Stimulated activated naive CD8-positive, alpha-beta T cell treated with anti-CD3 and anti-CD28 coated beads, Interleukin-15, amount 100 ng/mL, for 72 hours (primary cell): Measurements from ENCODE around the gene DNPH1.

Source experiments
- ATAC-seq: fragments of 150-1000 bp; cut with Tn5 transposase; 2 replicates; pipeline ENCODE4 v1.10.0; 2021; ENCODE audit warnings: mild to moderate bottlenecking, moderate library complexity
- DNase-seq, 2 donors: peaks; one replicate each; pipeline ENCODE4 v3.0.0; 2021 to 2022
- H3K27ac Mint-ChIP-seq, 2 donors: one replicate each; pipeline ENCODE4 v1.8.0; 2022; ENCODE audit warnings: mild to moderate bottlenecking in 2 of 2, mixed read lengths in 2 of 2, moderate library complexity in 2 of 2
- H3K27me3 Mint-ChIP-seq: one replicate; pipeline ENCODE4 v1.8.0; 2022; ENCODE audit warnings: mixed read lengths
- H3K4me1 Mint-ChIP-seq: one replicate; pipeline ENCODE4 v1.8.0; 2022; ENCODE audit warnings: mild to moderate bottlenecking, mixed read lengths
- H3K4me3 Mint-ChIP-seq, 2 donors: one replicate each; pipeline ENCODE4 v1.8.0; 2022; ENCODE audit warnings: mild to moderate bottlenecking in 2 of 2, mixed read lengths in 2 of 2, moderate library complexity in 1 of 2
- H3K9me3 Mint-ChIP-seq, 2 donors: one replicate each; pipeline ENCODE4 v1.8.0; 2022; ENCODE audit warnings: mixed read lengths in 2 of 2

The DNPH1 gene, protein sequence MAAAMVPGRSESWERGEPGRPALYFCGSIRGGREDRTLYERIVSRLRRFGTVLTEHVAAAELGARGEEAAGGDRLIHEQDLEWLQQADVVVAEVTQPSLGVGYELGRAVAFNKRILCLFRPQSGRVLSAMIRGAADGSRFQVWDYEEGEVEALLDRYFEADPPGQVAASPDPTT

DNA sequence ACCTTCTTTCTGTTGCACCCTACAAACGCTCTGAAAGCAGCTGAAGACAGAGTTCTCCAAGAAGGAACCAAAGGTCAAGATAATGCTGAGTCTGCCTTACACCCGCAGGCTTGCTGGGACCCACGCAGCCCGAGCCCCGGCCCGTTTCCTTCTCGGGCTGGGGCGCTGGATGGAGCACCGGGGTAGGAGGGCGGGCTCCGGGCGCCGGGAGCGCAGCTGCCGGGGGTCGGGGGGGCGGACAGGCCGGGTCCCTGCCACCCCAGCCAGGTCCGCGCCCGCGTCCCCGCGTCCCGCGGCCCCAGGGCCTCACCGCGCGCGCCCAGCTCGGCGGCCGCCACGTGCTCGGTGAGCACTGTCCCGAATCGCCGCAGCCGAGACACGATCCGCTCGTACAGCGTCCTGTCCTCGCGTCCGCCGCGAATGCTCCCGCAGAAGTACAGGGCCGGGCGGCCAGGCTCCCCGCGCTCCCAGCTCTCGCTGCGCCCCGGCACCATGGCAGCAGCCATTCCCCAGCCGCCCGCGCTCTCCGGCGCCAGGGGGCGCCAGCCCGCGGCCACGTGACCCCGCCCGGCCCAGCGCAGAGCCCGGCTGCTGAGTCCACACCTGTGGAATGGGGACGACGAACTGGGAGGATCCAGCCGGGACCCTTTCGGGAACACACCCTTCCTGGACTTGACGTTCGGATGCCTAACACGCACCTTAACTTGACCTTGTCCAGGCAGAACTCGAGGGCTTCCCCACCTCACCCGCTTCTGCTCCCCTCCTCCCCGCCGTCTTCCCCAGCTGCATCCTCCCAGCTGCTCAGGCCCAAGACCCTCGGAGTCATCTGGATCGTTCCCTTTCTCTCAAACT lies at the start of gene DNPH1:
DNPH1 (minus strand) TSS at position 531 of the 852 bp plus-strand sequence; CDS start at position 506, 25 bp downstream.
- Mint-ChIP-seq H3K4me1 (peaks cover 59% of the 10 kb centered on the region), H3K27ac (peak within 1 kb of the TSS; percentile 91 to 95), H3K9me3 (no peaks in the 10 kb centered on the region), H3K27me3 (no peaks in the 10 kb centered on the region), H3K4me3 (peak within 1 kb of the TSS; percentile 88 to 89)
- ATAC-seq (peak; percentile 85), DNase-seq (peak; percentile 81 to 86)

DNA sequence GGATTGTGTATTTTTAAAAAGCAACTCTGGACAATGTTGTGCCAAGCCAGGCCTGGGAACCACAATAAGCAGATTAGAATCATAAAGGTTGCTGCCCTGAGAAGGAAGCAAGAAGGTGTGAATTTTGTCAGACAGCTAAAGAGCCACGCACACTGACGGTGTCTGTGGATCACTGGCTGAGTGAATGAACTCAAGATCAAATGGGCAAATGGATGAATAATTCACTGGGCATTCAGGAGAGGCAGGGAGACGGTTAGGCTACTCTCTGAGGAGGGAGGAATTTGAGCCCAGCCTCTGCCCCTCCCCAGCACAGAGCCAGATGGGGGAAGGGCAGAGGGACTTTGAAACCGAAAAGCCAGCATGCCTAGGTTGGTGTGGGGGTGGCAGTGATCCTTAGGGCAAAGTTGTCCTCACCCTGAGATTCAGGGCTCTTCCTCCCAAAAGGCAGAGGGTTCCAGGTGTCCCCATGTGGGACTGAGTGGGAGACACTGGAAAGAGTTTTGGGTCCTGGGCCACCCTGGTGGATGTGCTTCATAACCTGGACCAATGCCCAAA lies 49.3 kb upstream of the DNPH1 start:
- Mint-ChIP-seq H3K9me3 (no peaks in the 10 kb centered on the region), H3K4me3 (no peak overlapping the region), H3K27ac (no peak overlapping the region), H3K27me3 (peaks cover 81% of the 10 kb centered on the region), H3K4me1 (peaks cover 53% of the 10 kb centered on the region)
- no peak for ATAC-seq
- no peak for DNase-seq

DNA sequence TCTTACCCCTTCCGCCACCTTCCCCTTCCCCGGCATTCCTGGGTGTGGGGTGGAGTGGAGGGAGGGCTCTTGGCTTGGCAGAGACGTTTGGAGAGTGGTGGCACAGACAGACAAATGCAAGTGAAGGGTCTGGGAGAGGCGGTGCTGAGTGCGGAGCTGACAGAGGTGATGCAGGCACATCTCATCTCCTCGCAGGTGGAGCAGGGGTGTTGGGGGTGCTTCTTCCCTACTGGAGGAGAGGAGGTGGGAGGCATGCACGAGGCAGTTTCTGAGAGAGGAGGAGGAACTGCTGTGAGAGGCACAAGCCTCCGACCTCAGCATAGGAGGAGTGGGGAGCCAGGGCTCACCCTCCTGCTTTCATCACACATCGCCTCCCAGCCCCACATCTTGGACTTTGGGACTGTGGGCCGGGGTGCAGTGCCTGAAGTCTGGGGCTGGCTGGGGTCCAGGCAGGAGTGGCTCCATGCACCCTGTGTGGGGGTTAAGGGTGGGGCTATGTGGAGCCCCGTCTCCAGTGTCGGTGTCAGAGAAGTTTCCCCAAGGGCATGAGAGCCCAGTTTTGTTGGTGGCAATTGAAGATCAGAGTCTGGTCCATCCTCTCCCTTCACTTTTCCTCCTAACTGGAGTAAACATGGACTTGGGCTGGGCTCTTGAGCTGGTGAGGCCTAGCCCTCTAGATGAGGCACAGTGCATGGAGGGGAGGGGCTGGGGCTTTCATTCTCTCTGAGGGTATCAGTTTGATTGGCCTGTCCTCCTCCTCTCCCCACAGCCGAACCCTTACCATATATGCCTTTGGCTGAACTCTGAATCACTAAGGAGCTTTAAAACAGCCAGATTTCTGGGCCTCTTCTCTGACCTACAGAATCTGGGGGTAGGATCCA lies 48.6 kb upstream of the DNPH1 start:
- ATAC-seq (no peak), DNase-seq (no peak)
- no peak overlapping the region for H3K4me3 Mint-ChIP-seq
- H3K4me1 Mint-ChIP-seq: peaks cover 53% of the 10 kb centered on the region
- no peaks in the 10 kb centered on the region for H3K9me3 Mint-ChIP-seq
- peaks cover 84% of the 10 kb centered on the region for H3K27me3 Mint-ChIP-seq
- H3K27ac Mint-ChIP-seq: no peak overlapping the region

DNA sequence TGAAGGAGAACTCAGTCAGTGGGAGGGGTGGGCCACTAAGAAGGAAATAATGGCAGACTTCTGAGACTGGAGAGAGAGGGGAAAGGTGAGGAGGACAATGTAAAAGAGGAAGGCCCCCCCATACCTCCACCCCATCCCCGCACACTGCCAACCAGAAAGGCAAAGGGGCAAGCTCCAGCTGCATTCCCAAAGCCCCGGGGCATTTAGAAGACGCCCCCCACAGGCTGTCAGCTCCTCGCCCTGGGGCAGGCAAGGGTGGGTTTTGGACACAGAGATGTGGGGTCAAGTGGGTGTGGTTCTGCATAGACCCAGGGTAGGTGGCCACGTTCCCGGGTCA lies 48.0 kb upstream of the DNPH1 start:
- H3K27ac Mint-ChIP-seq: peak overlapping the region in 1 of 2 donors; percentile 65
- no peak for ATAC-seq
- H3K27me3 Mint-ChIP-seq: peaks cover 80% of the 10 kb centered on the region
- no peaks in the 10 kb centered on the region for H3K9me3 Mint-ChIP-seq
- H3K4me3 Mint-ChIP-seq: no peak overlapping the region
- H3K4me1 Mint-ChIP-seq: peaks cover 53% of the 10 kb centered on the region
- DNase-seq: no peak

DNA sequence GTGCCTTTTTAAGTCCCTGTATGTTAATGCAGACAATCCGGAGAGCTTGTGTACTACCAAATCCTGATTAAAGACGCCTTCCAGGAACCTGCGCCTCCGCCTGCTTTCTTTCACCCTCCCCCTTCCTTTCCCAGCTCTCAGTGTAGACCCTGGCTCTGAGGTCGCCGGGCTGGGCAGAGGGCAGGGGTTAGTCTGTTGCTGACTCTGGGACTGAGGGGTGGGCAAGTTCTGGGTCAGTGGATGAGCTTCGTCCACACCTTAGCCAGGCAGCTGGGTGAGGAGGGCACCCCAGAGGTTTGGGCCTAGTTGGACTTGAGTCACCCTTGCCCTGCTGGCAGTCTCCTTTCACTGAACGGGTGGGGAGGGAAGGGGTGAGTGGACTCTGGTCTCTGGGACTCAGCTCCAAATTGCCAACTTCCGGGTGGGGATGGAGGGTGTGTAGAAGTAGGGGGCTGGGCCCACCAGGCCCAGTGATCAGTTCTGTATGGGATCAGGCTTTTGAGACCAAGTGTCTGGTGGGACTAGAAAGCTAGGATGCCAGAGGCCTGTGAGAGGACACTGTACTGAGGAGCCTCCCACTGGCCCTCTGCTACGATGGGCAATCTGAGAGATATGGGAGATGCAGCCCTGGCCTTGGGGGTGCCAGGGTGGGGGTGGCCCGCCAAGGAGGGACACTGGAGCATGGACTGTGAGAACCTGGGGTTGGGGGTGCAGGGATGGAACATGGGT lies 47.5 kb upstream of the DNPH1 start:
- Mint-ChIP-seq H3K9me3 (no peaks in the 10 kb centered on the region), H3K4me1 (peaks cover 48% of the 10 kb centered on the region), H3K27ac (peak overlapping the region in 1 of 2 donors; percentile 65), H3K27me3 (peaks cover 80% of the 10 kb centered on the region), H3K4me3 (peak overlapping the region; percentile 40 to 56)
- ATAC-seq (no peak), DNase-seq (no peak)

DNA sequence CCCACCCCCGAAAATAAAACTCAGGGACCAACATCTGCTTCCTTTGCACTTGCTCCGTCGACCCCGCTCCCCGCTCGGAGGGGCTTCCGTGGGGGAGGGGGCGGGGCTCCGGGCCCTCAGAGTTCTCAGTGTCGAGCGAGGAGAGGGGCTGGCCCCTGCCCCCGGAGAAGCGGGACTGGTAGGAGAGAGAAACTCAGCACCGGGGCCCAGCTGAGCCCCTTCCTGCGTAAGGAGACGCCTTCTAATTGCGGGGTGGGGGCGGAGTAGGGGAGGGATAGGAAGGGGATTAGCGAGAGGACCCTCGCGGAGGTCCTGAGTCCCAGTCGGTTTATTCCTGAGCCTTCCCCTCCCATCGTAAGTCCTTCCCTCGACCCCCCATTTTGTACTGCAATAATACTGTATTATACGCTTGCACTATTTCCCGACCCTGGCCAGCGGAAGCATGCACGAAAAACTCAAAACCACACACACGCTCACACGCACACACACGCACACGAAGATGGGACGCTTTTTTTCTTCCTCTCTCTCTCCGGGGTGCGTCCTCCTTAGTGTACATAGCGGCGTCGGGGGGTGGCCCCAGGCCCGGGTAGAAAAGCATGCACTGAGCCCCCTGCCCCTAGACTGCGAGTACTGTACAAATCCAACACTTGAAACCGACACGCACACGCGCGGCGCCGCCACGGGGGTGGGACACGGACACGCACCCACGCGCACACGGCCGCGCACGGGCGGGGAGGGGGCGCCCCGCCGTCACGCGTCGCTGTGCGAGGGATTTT lies 46.7 kb upstream of the DNPH1 start:
- H3K4me3 Mint-ChIP-seq: peak overlapping the region; percentile 56 to 81
- H3K27me3 Mint-ChIP-seq: peaks cover 80% of the 10 kb centered on the region
- peak overlapping the region; percentile 36 to 75 for H3K27ac Mint-ChIP-seq

GRCh38 chr6:43274916-43275597 lies 45.8 kb upstream of the DNPH1 start:
- Mint-ChIP-seq H3K9me3 (no peaks in the 10 kb centered on the region), H3K27me3 (peaks cover 80% of the 10 kb centered on the region), H3K4me1 (peaks cover 50% of the 10 kb centered on the region), H3K27ac (peak overlapping the region; percentile 48 to 87), H3K4me3 (peak overlapping the region; percentile 71 to 81)
- DNase-seq: peak in 1 of 2 donors; percentile 38
- peak; percentile 43 for ATAC-seq

More for the DNA sequence above, 46.7 kb upstream of the DNPH1 start:
- Mint-ChIP-seq H3K4me1 (peaks cover 46% of the 10 kb centered on the region), H3K9me3 (no peaks in the 10 kb centered on the region)
- peak; percentile 68 for ATAC-seq
- peak in 1 of 2 donors; percentile 42 for DNase-seq

DNA sequence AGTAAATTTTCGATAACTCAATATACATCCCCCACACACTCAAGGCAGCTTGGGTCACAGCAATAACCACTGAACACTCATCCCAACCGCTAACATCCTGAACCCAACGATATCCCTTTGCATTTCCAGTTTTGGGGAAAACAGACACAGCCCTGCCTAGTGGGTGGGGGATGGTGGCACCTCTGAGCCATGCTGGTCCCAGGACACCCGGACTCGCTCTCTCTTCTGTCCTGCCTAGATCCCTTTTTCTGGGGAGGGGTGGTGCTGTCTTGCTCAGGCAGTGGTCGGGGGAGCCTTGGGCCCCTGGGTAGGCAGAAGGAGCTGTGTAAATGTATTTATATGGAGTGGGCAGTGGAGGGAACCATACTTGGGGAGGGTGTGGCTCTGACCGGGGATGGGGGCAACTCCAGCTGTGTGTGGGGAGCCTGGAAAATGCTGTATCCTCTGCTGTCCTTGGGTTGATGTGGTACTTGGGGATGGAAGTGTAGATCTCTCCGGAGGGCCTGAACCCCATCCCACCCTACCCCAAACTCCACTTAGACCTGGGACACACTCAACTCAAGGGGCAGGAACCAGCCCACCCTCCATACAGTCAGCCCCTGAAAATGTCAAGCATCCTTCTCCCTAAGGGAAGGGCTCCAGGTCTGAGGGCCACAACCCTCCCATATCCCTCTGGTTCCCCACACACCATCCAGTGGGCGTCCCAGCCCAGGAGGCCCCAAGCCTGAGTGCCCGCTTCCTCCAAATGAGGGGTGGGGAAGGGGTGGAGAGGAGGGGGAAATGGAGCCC lies 45.0 kb upstream of the DNPH1 start:
- Mint-ChIP-seq H3K9me3 (no peaks in the 10 kb centered on the region), H3K27ac (no peak overlapping the region), H3K4me1 (peaks cover 58% of the 10 kb centered on the region), H3K4me3 (peak overlapping the region; percentile 59 to 71), H3K27me3 (peaks cover 88% of the 10 kb centered on the region)
- ATAC-seq (no peak), DNase-seq (no peak)

- H3K4me3 Mint-ChIP-seq: no peak overlapping the region
- ATAC-seq (no peak), DNase-seq (no peak)
- peaks cover 64% of the 10 kb centered on the region for H3K4me1 Mint-ChIP-seq
- H3K9me3 Mint-ChIP-seq: no peaks in the 10 kb centered on the region
- no peak overlapping the region for H3K27ac Mint-ChIP-seq
- peaks cover 92% of the 10 kb centered on the region for H3K27me3 Mint-ChIP-seq
Measured at GRCh38 chr6:43273707-43274106, 44.4 kb upstream of the DNPH1 start.

DNA sequence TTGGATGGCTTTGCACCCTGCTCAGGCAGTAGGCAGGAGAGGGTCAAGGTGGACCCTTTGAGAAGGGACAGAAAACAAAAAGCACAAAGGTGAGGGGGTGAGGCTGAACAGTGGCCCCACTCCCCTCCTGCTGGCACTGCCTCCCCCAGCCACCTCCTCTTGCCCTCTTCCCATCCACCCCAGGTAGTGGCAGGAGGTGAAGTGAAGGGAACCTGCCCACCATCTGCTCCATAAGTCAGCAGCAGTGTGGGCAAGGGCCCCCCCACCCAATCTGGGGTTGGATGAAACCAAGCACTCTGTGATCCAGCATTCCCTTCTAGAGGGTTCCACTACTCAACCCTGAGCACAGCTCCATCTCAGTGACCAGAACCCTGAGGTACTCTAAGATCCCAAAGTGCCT lies 42.7 kb upstream of the DNPH1 start:
- Mint-ChIP-seq H3K4me3 (no peak overlapping the region), H3K4me1 (peaks cover 51% of the 10 kb centered on the region), H3K9me3 (no peaks in the 10 kb centered on the region), H3K27ac (no peak overlapping the region), H3K27me3 (peaks cover 81% of the 10 kb centered on the region)
- DNase-seq (no peak), ATAC-seq (no peak)

DNA sequence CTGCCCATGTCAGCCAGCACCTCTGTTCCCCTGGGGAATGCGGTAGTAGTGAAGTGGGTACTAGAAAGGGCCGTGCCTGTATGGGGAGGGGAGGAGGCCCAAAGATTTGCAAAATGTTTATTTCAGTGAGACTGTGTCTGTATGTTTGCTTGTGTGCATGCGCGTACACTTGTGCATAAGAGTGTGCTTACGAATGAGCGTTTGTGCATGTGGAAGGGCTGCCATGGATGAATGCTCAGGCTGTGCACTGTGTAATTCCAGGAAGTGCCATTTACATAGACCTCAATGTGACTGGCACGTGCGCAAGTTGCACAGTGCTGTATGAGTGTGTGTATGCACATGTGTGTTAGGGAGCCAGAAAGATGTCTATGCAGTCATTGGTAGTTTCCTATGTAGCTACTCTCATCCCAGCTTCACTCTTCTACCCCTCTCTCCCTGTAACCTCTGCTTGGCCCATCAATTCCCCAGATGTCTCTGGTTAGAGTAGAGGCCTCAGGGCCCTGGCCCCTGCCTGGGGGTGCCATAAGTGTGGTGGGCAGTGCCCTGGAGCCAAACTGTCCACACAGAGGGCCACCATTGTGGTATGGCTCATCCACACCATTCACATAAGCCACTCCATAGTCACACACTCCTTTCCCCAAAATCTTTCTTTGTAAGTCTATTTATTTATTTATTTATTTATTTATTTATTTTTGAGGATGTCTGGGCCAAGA lies 42.0 kb upstream of the DNPH1 start:
- Mint-ChIP-seq H3K4me3 (no peak overlapping the region), H3K27me3 (peaks cover 75% of the 10 kb centered on the region), H3K9me3 (no peaks in the 10 kb centered on the region), H3K4me1 (peaks cover 44% of the 10 kb centered on the region), H3K27ac (no peak overlapping the region)
- DNase-seq: no peak
- no peak for ATAC-seq

DNA sequence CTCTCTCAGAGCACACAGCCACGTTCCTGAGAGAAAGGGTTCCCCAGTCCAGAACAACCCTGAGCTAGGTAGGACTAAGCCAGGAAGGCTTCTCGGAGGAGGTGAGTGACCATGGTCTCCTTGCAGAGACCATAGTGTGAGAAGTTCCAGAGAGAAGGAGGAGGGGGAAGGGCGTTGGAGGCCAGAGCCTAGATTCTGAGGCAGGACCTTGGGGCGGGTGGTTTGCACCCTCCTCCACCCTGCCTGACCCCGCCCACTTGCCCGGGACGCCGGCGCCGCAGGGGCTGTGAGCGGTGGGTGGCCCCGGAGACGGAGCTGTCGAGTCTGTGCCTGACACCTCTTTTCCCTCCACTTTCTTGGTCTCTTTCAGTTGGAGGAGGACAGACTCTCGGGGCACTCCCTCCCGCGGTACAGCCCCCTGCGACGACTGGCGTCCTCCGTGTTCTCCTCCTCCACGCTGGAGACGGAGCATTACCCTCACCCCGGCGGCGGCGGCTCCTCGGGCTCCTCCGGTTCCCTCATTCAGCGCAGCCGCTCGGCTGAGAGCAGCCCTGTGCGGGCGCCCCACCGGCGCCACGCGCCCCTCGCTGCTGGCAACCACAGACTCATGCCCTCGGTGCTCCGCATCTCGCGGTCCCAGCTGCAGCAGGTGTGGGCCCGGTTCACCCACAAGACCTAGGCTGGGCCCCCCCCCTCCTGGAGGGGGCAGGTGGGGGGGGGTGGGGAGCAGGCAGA lies 40.2 kb upstream of the DNPH1 start:
- Mint-ChIP-seq H3K9me3 (no peaks in the 10 kb centered on the region), H3K4me1 (peaks cover 27% of the 10 kb centered on the region), H3K27ac (no peak overlapping the region), H3K4me3 (peak overlapping the region; percentile 63 to 76), H3K27me3 (peaks cover 59% of the 10 kb centered on the region)
- peak; percentile 61 for ATAC-seq
- DNase-seq: peak; percentile 32 to 43
